Measurements from ENCODE around the gene PSMC3.

The PSMC3 gene

DNA sequence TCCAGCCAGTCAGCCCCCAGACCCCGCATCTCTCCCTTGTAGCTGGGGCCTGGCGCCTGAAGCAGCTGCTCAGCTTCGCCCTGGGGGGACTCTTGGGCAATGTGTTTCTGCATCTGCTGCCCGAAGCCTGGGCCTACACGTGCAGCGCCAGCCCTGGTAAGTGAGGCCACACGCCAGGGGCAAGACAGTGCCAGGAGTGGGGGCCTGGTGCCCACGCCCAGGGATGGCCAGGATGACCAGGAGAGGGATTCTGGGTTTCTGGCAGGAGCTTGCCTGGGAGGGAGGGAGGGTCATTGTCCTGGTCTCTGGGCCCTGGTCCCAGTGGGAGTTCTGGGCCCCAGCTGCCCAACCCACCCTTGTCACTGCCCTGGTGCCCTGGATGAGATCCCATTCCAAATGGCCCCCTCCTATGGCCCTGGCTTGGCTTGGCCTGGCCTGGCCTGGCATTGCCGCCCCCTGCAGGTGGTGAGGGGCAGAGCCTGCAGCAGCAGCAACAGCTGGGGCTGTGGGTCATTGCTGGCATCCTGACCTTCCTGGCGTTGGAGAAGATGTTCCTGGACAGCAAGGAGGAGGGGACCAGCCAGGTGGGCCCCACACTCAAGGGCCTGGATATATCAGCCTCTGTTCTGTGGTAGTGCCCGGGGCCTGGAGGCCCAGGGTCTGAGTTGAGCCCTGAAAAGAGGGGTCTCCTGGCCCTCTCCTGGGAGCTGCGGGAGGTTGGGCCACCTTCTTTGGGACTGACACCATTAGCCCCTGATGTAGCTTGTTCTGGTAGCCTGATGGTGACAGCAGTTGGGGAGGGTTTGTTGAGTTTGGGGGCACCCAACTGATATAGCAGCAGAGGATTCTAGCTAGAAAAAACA lies 14.1 kb downstream of the PSMC3 start:
- peak; percentile 70 to 90 (median 80) for DNase-seq

DNA sequence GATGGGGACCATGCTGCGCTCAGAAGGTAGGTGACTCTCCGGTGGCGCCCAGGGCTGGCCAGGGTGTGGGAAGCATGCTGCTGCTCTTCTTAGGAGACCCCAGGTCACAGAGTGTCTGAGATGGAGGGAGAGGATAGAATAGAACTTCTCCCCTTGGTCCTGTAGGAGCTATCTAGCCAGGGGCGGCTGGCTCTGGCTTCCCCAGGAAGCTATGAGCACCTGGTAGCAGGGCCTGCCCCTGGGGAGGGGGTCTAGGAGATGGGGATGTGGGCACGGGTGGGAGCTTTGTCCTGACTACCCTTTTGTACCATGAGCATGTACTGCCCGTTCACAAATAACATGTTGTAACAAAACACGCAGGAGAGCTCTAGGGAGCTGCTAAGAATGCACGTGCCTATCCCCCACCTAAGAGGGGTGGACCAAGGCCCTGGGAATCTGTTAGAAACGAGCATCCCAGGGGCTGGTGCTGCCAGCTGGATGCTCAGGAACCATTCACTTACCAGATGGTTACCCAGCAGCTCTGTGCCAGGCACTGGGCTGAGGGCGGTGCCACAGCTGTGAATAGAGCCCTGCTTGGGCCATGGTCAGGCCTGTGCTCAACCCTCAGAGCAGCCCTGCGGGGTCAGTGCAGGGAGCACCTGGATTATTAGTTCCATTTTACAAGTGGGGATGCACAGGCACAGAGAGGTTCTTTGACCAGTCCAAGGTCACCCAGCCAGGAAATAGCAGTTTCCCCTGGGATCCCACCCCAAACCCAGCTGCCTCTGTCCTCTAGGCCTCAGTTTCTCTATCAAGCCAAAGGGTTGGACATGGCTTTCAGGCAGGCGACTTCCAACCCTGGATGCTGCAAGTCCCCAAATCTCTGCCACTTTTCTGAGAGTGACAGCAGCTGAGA lies 15.6 kb downstream of the PSMC3 start:
- DNase-seq = peak in 1 of 3 donors; percentile 17

DNA sequence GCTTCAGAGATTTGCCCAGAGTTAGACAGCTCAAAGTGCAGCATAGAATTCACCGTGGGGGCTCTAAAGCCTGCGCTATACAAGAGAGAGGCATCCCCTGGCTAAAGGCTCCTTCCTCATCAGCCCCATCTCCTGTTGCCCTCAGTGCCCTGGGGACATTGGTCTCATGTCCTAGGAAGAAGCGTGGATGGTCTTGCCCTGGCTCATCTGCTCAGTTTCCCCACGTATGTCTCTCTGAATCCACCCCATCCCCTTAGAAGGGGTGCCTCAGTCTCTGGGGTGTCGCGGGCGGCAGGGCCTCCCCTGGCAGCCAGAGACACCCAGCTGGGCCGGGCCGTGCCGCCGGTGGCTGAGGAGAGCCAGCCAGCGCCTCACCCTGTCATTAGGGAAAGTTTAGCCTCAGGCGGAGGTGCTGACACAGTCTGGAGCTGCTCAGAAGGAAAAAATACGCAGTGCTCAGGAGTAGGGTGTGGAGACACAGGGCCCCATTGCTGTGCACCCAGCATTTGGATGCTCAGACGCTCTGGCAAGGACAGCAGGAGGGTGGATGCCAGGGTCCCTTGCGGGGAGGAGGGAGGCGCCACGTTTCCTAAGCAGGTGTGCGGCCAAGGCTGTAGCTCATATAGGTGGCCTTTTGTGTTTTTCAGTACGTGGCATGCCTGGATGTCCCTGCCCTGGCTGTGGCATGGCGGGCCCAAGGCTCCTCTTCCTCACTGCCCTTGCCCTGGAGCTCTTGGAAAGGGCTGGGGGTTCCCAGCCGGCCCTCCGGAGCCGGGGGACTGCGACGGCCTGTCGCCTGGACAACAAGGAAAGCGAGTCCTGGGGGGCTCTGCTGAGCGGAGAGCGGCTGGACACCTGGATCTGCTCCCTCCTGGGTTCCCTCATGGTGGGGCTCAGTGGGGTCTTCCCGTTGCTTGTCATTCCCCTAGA lies 16.5 kb downstream of the PSMC3 start:
- peak in 1 of 3 donors; percentile 16 for DNase-seq

DNA sequence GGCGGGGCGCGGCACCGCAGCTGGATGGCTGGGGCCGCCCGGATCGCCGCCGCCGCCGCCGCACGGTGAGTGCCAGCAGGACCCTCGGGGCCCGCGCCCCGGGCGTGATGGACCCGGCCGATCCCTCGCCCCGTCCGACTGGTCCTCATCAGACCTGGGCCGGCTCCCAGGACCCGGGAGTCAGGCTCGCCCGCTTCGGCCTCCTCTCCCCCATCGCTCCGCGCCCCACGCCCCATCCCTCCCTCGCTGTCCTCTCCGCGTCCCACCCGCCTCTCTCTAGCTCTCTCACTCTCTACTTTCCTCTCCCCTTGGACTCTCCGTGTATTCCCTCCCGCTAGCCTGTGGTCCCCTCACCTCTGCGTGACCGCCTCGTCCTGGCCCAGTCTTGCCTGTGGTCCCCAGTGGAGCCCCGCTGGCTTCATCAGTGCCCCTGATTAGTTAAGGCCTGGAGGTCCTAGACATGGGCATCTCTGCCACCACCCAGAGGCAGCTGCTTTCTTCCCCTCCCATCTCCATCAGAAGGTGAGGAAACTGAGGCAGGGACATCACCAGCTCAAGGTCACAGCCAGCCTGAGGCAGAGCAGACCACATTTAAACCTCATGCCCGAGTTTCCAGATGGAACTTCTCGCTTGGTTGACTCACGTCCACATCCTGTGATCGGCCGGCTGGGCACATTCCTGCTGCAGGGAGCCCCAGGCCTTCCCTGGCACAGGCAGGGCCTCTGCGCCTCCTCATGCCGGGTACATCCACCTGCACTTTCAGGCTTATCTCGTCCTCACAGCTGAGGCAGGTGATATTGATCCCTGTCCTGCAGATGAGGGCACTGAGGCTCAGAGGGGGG lies 17.4 kb downstream of the PSMC3 start:
- peak; percentile 63 to 67 (median 67) for DNase-seq

DNA sequence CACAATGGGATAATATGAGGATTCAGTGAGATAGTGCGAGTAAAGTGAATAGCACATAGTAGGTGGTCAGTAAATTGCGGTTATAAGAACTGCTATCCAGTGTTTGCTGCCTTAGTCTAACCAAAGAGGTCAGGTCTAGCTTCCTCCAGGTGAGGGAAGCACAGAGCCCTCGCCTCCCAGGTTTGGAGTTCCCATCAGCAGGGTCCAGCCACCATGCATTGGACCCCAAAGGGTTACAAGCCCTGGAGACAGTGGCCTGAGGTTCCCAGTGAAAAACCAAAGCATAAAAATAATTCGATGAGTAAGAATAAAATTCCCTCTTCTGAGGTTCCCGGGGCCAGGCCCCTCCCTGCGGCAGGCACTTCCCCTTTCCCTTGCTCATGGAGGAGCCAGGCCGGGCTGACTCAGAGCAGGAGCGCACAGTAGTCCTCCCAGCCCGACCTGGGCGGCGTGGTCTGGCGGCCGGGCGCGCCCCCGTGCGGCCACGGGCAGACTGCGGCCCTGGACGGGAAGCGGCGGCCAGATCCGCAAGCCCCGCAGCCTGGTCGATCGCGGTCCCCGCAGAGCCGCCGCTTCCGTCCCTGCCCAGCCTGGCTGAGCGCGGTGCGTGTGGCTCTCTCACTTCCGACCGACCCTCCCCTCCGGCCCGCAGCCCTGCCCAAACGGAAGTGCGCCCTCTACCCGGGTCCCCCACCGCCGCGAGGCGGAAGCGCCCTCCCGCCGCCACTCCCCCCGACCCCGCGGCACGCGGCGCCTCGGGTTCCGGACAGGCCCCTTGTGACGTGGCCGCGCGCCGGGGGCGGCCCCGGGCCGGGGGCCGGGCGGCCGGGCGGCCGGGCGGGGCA lies 18.3 kb downstream of the PSMC3 start, which contains the start of gene SLC39A13:
TSS of gene SLC39A13 (plus strand) at position 845 of the 845 bp plus-strand sequence. CDS start 1,505 bp downstream, outside the sequence.
- peak; percentile 99 to 100 (median 99) for DNase-seq

DNA sequence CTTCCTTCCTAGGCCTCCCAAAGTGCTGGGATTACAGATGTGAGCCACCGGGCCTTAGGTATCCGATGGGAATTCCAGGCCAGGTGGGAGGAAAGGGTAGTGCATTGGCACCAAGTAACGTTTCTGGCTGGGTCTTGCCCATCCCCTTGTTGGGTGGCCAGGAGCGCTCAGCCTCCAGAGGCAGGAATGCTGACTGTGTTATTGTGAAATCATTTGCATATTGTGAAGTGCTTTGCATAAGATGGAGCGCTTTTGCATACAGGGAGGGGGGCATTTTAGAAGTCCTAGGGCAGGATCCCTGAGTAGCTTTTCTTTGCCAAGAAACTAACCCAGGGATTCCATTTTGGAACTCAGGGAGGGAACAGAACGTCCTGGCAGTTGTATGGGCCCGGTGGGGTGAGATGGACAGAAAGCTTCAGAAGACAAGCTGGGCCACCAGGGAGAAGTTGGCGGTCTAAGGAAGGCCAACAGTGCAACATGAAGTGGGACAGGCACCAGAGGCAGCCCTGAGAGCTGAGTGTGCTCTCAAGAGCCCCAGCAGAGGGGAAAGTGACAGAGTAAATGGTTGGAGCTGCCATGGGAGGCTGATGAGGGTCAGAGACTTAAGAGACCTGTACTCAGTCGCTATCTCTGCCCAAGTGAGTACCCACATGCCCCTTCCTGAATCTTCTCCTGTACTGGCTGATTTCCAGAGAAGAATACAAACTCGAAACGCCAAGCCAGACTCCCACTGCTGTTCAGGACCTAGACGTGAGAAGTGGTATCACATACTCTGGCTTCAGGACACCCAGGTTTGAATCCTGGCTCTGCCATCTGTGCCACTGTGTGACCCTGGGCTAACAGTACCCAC lies 19.1 kb downstream of the PSMC3 start:
- DNase-seq = peak; percentile 81 to 93 (median 82)

DNA sequence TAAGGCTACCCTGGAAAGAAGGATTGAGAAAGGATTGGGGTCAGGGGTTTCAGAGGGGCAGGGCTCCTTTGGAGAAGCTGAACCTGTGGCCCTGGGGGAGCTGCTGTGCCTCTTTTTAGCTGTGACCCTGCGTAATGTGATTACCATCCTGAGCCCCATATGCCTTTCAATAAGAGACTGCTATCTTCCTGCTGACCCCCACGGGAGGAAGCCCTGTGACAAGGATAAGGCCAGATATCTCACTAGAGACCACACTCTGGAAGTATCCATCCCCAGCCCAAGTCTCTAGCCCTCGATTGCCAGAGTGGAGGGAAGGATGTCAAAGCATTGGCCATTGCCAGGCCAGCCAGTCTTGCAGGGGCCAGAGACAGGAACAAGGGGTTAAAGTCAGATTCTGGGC lies 22.7 kb downstream of the PSMC3 start:
- DNase-seq = peak in 1 of 3 donors; percentile 12

DNA sequence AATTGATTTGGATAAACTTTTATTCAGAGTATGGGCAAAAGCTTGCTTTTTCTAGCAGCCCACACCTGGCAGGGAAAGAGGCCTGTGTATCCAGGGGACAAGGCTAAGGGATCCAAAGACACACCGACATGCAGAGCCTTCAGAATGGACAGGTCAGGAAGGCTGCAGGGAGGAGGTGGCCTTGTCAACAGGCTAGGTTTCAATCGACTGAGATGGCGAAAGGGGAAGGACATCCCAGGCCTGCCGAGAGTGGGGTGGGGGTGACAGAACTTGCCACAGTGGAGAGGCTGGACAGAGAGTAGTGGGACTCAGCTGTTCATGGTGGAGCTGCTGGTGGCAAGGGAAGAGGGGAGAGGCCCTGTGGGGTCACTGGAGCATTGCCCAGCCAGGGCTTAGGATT lies 23.1 kb downstream of the PSMC3 start:
- peak in 1 of 3 donors; percentile 18 for DNase-seq

DNA sequence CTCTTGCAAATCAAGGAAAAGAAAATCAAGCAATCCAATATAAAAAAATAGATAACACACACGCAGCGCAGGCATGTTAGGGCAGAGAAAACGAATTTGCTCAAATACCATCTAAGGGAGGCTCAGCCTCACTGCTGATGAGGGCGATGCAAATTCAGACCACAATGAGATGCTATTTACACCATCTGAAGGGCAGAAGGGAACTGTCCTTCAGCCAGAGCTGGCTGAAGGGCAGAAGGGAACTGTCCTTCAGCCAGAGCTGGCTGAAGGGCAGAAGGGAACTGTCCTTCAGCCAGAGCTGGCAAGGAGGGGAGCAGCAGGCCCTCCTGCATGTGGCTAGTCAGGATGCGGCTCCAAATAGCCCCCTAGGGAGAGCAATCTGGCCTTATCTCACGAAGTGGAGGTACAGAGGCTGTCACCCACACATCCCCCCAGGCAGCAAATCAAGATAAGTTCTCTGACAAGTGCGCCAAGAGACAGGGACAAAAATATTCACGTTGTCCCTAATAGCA lies 25.4 kb downstream of the PSMC3 start:
- DNase-seq = peak in 2 of 3 donors; percentile 23 to 25

DNA sequence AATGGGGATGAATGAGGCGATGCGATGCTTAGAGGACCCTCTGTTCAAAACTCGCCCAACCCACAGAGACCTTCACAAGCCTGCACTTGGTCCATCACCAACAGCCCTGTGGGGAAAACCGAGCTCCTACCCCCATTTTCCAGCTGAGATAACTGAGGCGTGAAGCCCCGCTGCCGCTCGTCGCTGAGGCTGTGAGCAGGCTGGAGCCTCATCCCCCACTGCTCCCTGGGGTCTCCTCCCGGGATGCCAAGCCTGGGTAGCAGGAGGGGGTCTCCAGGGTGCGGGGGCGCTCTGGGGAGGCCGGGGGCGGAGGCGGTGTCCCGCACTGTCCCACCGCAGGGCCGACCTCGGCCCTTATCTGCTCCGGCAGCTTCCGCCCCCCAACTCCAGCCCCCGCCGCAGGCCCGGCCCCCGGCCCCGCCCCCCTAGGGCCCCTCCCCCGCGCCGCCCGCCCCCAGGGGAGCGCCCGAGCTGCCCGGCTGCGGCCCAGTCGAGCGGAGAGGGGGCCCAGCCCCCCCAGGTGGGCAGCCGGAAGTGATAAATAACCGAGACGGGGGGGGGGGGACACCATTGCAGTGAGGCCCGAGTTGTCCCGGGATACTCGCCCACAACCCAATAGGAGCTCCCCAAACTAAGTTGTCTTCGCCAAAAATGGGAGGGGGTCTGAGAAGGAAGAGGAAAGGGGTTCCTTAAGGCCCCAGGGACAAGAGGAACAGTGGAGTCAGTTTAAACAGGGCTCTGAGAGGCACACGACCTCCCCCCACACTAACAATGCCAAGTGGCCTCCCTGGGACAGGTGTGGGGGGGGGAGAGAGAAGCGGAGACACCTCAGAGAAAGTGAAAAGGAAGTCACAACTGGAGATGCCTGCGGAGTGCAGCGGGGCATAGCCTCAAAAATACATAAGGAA lies 26.1 kb downstream of the PSMC3 start:
- DNase-seq = peak in 1 of 3 donors; percentile 17

DNA sequence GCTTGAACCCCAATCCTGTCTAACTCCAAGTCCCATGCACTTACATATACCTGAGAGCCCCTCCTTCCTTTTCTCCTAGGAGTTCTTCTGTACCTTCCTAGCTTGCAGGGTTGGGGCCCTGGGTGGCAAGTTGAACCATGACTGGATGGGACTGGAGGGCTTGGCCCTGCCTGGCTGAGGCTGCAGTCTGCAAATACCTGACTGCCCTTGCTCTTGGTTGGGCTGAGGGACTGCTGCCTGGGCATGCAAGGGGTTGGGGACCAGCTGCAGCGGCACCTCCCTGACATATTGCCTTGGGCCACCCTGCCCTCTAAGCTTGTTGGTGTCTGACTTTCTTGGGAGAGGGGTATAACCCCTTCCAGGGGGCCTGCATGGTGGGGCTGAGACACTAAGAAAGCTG lies 27.7 kb downstream of the PSMC3 start:
- peak in 1 of 3 donors; percentile 7 for DNase-seq

DNA sequence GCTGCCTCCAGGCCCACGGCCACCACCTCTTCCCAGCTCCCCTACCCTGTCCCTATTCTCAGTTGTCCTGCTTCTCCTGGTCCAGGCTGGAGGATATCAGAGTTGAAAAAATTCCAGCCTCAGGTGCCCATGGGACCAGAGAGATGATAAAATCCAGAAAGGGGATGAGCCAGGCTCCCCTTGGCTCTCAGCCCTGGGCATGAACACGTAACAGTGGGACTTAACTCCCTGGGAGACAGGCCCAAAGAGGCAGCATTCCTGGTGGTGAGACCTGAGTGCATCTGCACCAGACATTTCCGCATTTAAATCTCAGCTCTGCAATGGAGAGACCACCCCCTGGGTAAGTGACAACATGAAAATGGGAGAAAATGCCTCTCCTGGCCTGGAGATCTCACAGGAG lies 28.2 kb downstream of the PSMC3 start:
- DNase-seq = peak in 1 of 3 donors; percentile 12

DNA sequence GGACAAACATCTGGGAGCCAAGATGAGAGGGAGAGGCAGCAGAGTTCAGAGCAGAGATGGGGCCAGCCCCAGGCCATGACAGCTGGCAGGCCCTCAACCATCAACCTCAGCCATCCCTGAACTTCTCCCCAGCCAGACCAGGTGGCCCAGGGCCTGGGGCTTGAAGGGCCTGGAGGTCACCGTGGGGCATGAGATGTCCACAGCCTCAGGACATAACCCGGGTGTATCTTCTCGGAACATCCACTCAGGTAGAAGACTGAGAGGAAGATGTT lies 30.3 kb downstream of the PSMC3 start:
- no peak for DNase-seq

DNA sequence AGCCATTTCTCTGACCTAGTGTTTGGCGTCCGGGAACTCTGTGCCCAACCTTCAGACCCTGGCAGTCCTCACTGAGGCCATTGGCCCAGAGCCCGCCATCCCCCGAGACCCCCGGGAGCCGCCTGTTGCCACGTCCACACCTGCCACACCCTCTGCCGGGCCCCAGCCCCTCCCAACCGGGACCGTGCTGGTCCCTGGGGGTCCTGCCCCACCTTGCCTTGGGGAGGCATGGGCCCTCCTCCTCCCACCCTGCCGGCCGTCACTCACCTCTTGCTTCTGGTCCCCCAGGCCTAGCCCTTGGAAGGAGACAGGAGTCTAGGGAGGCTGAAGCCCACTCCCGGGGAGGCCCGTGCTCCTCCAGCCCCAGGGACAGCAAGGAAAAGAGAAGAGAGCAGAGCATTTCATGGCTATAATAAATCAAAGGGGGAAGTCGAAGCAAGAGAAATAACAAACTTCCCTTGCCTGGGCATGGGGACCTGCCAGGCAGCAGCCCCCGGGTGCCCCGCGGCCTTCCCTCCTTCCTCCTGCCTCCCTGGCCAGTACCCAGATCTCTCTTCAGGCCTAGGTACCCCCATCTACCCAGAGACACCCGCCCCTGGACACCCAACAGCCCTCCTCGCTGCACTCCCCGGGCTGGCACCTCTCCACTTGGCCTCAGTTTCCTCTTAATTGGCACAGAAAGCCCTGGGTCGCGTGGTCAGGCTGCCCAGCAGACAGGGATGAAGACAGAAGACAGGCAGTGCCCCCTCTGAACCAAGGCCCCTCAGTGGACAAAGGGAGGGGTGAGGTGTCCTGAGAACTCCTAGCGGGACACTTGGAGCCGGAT lies 30.8 kb downstream of the PSMC3 start:
- DNase-seq = peak in 2 of 3 donors; percentile 28 to 48

DNA sequence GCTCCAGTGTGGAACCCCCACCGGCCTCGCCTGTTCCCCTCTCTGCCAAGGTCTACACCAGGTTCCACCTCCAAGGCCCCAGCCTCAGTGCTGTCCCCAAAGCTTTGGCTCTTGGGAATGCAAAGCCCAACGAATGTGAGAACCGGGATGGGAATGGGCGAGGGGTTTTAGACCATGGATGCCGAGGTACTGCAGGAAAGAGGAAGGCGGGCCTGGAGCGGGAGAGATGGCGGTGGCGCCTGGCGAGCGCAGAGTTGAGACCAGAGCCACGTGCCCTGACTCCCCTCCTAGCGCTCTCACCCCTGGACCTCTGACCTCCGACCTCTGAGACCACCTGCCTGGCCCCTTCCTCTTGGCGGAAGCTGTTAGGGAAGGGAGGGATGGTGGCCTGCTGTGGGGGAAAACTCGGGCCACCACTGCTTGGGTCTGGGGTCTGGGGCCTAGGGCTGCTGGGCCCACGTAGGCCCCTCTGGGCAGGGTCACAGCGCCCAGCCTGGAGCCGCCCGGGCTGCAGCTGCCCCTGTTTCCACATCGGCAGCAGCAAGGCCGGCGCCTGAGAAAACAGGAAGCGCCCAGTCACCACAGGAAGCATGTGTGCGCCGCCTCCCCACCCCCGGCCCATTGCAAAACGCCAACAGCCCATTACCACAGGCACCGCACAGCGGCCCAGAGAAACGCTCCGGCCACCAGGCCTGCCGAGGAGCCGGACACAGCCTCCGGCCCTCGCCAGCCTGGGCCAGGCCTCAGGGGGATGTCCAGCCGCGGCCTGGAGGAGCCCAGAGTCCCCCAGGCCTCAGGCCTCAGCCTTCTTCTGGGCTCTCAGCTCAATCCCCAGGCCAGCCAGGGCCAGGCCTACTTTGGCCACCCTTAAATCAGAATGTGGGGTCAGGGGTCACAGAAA lies 31.7 kb downstream of the PSMC3 start:
- DNase-seq = peak; percentile 94 to 95 (median 94)

DNA sequence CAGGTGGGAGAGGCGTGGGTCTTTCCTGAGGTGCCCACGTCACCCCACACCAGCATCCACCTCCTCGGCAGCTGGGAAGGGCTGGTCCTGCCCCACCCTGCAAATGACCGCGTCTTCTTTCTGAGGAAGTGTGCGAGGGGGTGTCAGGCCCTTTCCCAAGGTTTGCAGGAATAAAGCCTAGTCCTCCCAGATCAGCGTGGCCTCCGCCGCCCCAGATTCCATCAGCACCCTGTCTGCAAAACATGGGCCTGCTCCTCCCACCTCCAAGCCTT lies 32.3 kb downstream of the PSMC3 start:
- DNase-seq = peak in 2 of 3 donors; percentile 44 to 67

Data from suppressor macrophage treated with lipopolysaccharide for 1 hour (primary cell).